CD4-positive, alpha-beta T cell treated with Interleukin-2 at 100 ng/mL for 4 hours (primary cell): ENCODE results near the gene PPM1M.

ENCODE experiments used
- DNase-seq: peaks from one replicate; pipeline ENCODE4 v3.0.0-alpha.2; 2020; ENCODE audit warnings: low spot score

The PPM1M gene

GRCh38 chr3:52245322-52246263 lies at the start of gene PPM1M:
Gene PPM1M (plus strand): TSS chr3:52245759. CDS start chr3:52245825, 66 bp downstream.
- DNase-seq, result peak; percentile 62

DNA sequence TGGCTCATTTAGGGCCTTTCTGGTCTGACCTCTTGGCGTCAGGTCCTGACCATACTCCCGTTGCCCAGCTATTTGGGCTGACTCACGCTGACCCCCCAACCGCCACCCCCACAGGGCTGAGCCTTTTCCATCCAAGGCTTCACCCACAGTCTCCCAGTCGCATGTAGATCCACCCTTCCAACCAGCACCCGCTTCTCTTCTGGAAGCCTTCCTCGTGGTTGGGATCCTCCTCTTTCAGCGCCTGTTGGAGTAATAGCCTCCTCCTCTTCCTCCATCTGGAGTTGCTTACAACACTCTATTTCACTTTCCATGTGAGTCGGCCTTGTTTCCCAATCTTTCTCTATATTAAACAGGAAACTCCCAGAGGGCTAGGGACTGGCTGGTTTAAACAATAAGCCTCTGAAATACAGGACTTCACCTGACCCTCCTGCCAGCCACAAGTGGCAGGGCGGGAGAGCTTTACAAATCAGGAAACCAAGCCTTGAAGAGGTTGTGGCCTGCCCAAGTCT lies 49.7 kb upstream of the PPM1M start:
- no peak for DNase-seq

DNA sequence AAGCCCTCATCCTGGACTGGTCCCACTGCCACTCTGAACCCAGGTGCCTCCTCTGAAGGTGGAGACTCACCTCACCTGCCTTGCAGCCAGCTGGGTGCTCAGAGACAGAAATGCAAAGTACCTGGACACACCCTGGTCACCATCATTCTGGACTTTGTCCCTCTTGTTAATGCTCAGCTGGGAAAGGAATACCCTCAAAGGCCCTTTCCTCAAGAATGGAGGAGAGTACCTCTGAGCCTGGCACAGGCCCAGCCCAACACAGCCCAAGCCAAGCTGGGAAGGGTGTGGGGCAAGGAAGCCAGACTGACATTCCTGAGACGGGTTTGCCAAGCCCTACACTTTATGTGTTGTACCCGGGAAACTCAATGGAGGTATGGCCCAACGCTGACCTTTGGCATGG lies 48.6 kb upstream of the PPM1M start:
- DNase-seq, result no peak

GRCh38 chr3:52197499-52197841 lies 48.1 kb upstream of the PPM1M start:
- DNase-seq, result no peak

DNA sequence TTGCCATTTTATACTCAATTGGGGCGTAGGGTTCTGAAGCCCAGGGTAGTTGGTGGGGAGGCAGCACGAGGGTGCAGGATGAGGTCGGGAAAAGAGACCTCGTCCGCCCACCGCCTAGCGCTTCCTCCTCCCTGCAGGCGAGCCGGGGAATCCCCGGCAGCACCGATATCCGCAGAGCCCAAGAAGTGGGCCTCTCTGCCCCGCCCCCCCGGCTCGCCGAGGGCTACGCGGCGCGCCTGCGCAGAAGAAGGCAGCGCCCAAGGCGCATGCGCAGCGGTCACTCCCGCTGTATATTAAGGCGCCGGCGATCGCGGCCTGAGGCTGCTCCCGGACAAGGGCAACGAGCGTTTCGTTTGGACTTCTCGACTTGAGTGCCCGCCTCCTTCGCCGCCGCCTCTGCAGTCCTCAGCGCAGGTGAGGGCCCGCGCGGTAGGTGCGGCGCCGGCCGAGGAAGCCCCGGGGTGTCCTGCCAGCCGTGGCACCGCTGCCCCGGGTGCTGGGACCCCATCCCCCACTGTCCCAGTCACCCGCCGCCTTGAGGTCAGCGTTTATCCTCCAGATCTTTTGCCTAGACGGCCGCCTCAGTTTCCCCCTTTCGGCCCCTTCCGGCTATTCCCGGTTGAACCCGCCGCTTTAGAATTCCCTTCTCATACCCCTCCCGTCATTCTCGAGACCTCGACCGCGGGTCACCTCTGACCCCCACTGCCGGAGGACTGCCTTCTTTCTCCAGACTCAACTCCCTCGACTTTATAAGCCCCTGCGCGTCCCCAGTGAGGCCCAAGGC lies 47.5 kb upstream of the PPM1M start, which contains the start of gene ALAS1:
ALAS1 (plus strand) TSS at position 319 of the 784 bp plus-strand sequence. CDS start 1,082 bp downstream, outside the sequence.
- peak; percentile 92 for DNase-seq

DNA sequence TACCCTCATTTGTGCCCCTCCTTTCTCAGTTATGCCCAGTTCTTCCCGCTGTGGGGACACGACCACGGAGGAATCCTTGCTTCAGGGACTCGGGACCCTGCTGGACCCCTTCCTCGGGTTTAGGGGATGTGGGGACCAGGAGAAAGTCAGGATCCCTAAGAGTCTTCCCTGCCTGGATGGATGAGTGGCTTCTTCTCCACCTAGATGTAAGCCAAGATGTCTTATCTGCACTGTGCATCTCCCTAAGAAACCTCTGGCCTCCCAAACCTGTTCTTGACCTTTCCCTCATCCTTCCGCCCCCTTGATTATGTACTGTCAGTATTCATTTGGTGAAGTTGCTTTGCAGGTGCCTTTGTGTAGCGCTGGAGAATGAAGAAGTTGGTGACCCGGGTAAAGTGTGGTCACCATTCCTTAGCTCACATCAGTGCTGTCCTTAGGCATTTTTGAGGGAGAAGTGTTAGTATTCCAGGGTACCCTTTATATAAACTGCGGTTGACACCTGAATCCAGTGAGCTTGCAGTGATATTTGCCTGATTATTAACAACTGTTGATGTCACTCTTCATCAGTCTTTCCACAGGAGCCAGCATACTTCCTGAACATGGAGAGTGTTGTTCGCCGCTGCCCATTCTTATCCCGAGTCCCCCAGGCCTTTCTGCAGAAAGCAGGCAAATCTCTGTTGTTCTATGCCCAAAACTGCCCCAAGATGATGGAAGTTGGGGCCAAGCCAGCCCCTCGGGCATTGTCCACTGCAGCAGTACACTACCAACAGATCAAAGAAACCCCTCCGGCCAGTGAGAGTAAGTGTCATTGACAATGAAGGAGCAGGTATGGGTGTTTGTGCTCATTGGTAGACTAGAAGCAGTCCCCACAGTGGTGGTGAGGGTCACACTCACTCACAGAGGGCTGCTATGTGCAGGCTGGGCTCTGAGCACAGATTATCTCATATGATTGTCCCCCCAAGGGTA lies 46.6 kb upstream of the PPM1M start:
- DNase-seq, result no peak

GRCh38 chr3:52200981-52201679 lies 44.4 kb upstream of the PPM1M start:
- DNase-seq, result no peak

DNA sequence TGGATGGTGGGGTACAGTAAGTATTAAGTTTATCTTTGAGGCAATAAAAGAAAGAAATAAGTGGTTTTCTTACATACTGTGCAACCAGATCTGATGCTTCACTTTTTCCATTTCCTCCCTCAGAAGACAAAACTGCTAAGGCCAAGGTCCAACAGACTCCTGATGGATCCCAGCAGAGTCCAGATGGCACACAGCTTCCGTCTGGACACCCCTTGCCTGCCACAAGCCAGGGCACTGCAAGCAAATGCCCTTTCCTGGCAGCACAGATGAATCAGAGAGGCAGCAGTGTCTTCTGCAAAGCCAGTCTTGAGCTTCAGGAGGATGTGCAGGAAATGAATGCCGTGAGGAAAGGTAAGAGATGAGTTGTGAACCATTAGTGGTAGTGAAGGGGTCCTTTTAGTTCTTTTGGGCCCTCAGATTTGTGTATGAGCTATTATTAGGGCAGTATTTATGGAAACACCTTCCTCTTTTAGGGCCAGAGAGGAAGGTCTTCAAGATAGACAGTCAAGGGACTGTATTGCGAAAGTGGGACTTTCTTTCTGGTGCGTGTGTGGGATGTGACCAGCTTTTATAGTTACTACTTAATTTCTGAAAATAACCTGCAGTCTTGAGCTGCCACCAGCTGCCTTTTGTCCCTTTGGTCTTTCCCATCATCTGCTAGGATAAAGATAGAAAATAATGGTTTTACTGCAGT lies 43.0 kb upstream of the PPM1M start:
- DNase-seq, result no peak

DNA sequence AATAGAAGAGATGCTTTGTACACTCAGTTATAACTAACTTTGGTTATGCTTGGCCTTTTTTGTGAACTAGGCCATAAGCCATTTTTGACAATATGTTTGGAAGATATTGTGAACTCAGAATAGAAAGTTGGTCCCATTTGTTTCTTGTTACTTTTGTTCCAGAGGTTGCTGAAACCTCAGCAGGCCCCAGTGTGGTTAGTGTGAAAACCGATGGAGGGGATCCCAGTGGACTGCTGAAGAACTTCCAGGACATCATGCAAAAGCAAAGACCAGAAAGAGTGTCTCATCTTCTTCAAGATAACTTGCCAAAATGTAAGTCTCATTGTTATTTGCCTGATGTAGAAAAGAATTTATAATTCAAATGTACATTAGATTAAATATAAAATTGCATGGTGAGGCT lies 41.9 kb upstream of the PPM1M start:
- no peak for DNase-seq

GRCh38 chr3:52204337-52205073 lies 41.1 kb upstream of the PPM1M start:
- no peak for DNase-seq

- no peak for DNase-seq
Observed at GRCh38 chr3:52205727-52206372, 39.7 kb upstream of the PPM1M start.

- no peak for DNase-seq
Observed at GRCh38 chr3:52208556-52208955, 37.0 kb upstream of the PPM1M start.

- DNase-seq, result no peak
Observed at GRCh38 chr3:52210037-52210436, 35.5 kb upstream of the PPM1M start.

DNA sequence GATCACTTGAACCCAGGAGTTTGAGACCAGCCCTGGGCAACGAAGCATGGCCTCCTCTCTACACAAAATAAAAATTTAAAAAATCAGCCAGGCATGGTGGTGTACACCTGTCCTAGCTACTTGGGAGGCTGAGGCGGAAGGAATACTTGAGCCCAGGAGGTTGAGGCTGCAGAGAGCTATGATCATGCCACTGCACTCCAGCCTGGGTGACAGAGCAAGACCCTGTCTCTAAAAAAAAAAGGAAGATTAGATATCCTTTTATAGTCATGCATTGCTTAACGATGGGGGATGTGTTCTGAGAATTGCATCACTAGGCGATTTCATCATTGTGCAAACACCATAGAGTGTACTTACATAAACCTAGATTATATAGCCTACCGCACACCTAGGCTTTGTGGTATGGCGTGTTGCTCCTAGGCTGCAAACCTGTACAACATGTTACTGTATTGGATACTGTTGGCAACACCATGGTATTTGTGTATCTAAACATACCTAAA lies 35.0 kb upstream of the PPM1M start:
- DNase-seq, result no peak

- no peak for DNase-seq
Observed at GRCh38 chr3:52211268-52211891, 34.2 kb upstream of the PPM1M start.

- no peak for DNase-seq
Observed at GRCh38 chr3:52213005-52213404, 32.6 kb upstream of the PPM1M start.

DNA sequence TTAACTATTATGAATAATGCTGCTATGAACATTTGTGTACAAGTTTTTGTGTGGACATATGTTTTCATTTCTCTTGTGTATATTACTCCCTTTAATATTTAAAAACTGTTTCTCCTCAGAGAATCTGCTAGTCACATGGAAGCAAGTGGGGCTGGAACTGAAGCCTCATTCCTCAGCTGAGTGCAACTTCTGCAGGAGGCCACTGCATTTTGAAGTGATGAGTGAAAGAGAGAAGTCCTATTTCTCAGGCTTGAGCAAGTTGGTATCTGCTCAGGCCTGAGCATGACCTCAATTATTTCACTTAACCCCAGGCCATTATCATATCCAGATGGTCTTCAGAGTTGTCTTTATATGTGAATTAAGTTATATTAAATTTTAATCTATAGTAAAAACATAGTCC lies 31.7 kb upstream of the PPM1M start:
- DNase-seq, result no peak

- no peak for DNase-seq
Observed at GRCh38 chr3:52215351-52215750, 30.2 kb upstream of the PPM1M start.
